Measurements from ENCODE around the gene LRRC45.

The LRRC45 gene

GRCh38 chr17:81999976-82000802 lies 22.9 kb upstream of the LRRC45 start:
- TF ChIP-seq CTCF (IDR thresholded peaks at IDR 0.05; ENCODE audit: borderline replicate concordance, insufficient read depth, low read depth, low read length): no peak
- no peak overlapping the region for H3K4me3 ChIP-seq (ENCODE audit: low read depth, low read length)

- H3K4me3 ChIP-seq (ENCODE audit: low read depth, low read length): no peak overlapping the region
- no peak for TF ChIP-seq CTCF (IDR thresholded peaks at IDR 0.05; ENCODE audit: borderline replicate concordance, insufficient read depth, low read depth, low read length)
Observed at GRCh38 chr17:82000803-82001570, 22.1 kb upstream of the LRRC45 start.

GRCh38 chr17:82001571-82002056 lies 21.5 kb upstream of the LRRC45 start:
- H3K4me3 ChIP-seq (ENCODE audit: low read depth, low read length): no peak overlapping the region
- TF ChIP-seq CTCF (IDR thresholded peaks at IDR 0.05; ENCODE audit: borderline replicate concordance, insufficient read depth, low read depth, low read length): no peak

- no peak overlapping the region for H3K4me3 ChIP-seq (ENCODE audit: low read depth, low read length)
Observed at GRCh38 chr17:82003411-82004381, 19.4 kb upstream of the LRRC45 start.

GRCh38 chr17:82004517-82005455 lies 18.3 kb upstream of the LRRC45 start:
- H3K4me3 ChIP-seq (ENCODE audit: low read depth, low read length): no peak overlapping the region
- no peak for TF ChIP-seq CTCF (IDR thresholded peaks at IDR 0.05; ENCODE audit: borderline replicate concordance, insufficient read depth, low read depth, low read length)

More at GRCh38 chr17:82003411-82004381, 19.4 kb upstream of the LRRC45 start:
- no peak for TF ChIP-seq CTCF (IDR thresholded peaks at IDR 0.05; ENCODE audit: borderline replicate concordance, insufficient read depth, low read depth, low read length)

Measured in GM12875 (cell line).